ENCODE measurements around the gene PPHLN1. TPM values are rescaled to one million over a fixed set of nuclear protein-coding genes. Genes with fewer than 3 reads are reported as not detected.

PPHLN1 gene
- total and polyA plus RNA-seq, 2 donors (not counting 1 experiment from before 2014, with no cell fraction given): 47.6 to 91.4 TPM

- H4K20me1 ChIP-seq (ENCODE audit: control insufficient read depth, extremely low read depth, insufficient read depth, low read length): no peaks in the 10 kb centered on the region
- H3K27ac ChIP-seq (ENCODE audit: insufficient read depth, low read length): no peak overlapping the region
- no peaks in the 10 kb centered on the region for H3K4me1 ChIP-seq (ENCODE audit: control insufficient read depth, extremely low read depth, insufficient read depth, low read length)
- TF ChIP-seq CTCF (conservative IDR thresholded peaks at IDR 0.05 in 1 of 2, IDR thresholded peaks at IDR 0.05 in 1 of 2; ENCODE audit: low read depth in 1 of 2, low read length in 2 of 2) (no peak), EZH2 (IDR thresholded peaks at IDR 0.05; ENCODE audit: low read length, missing control alignments) (no peak)
- no peaks in the 10 kb centered on the region for H3K9me3 ChIP-seq (ENCODE audit: control insufficient read depth, insufficient read depth, low read depth, low read length)
- no peaks in the 10 kb centered on the region for H3K79me2 ChIP-seq (ENCODE audit: control insufficient read depth, insufficient read depth, low read length)
- DNase-seq (ENCODE audit: low read depth in 2 of 2): no peak
- H3K36me3 ChIP-seq (ENCODE audit: control insufficient read depth, insufficient read depth, low read length): no peaks in the 10 kb centered on the region
- H3K27me3 ChIP-seq (ENCODE audit: control insufficient read depth, insufficient read depth, low read length): no peaks in the 10 kb centered on the region
- no peak overlapping the region for H3K4me2 ChIP-seq (ENCODE audit: extremely low read depth, insufficient read depth, low read length)
- H3K4me3 ChIP-seq (replicated peaks in 1 of 4; ENCODE audit: control extremely low read depth in 1 of 4, insufficient read depth in 1 of 4, low read depth in 3 of 4, low read length in 4 of 4): no peak overlapping the region
- H2AFZ ChIP-seq (ENCODE audit: low read length): no peak overlapping the region
- H3K9ac ChIP-seq (ENCODE audit: insufficient read depth, low read length): no peak overlapping the region
These were observed 27.1 kb upstream of the PPHLN1 start for GRCh38 chr12:42298887-42299286.

GRCh38 chr12:42299392-42300308, 26.3 kb upstream of the PPHLN1 start:
- no peaks in the 10 kb centered on the region for H3K9me3 ChIP-seq (ENCODE audit: control insufficient read depth, insufficient read depth, low read depth, low read length)
- H3K36me3 ChIP-seq (ENCODE audit: control insufficient read depth, insufficient read depth, low read length): no peaks in the 10 kb centered on the region
- H3K27ac ChIP-seq (ENCODE audit: insufficient read depth, low read length): no peak overlapping the region
- no peaks in the 10 kb centered on the region for H3K4me1 ChIP-seq (ENCODE audit: control insufficient read depth, extremely low read depth, insufficient read depth, low read length)
- H3K27me3 ChIP-seq (ENCODE audit: control insufficient read depth, insufficient read depth, low read length): no peaks in the 10 kb centered on the region
- H4K20me1 ChIP-seq (ENCODE audit: control insufficient read depth, extremely low read depth, insufficient read depth, low read length): no peaks in the 10 kb centered on the region
- no peak overlapping the region for H3K9ac ChIP-seq (ENCODE audit: insufficient read depth, low read length)
- H3K79me2 ChIP-seq (ENCODE audit: control insufficient read depth, insufficient read depth, low read length): no peaks in the 10 kb centered on the region
- no peak overlapping the region for H2AFZ ChIP-seq (ENCODE audit: low read length)
- H3K4me2 ChIP-seq (ENCODE audit: extremely low read depth, insufficient read depth, low read length): no peak overlapping the region
- TF ChIP-seq EZH2 (IDR thresholded peaks at IDR 0.05; ENCODE audit: low read length, missing control alignments) (no peak), CTCF (conservative IDR thresholded peaks at IDR 0.05 in 1 of 2, IDR thresholded peaks at IDR 0.05 in 1 of 2; ENCODE audit: low read depth in 1 of 2, low read length in 2 of 2) (no peak)
- H3K4me3 ChIP-seq (replicated peaks in 1 of 4; ENCODE audit: control extremely low read depth in 1 of 4, insufficient read depth in 1 of 4, low read depth in 3 of 4, low read length in 4 of 4): no peak overlapping the region
- DNase-seq (ENCODE audit: low read depth in 2 of 2): peak; percentile 52 to 82

- no peaks in the 10 kb centered on the region for H4K20me1 ChIP-seq (ENCODE audit: control insufficient read depth, extremely low read depth, insufficient read depth, low read length)
- no peaks in the 10 kb centered on the region for H3K27me3 ChIP-seq (ENCODE audit: control insufficient read depth, insufficient read depth, low read length)
- no peaks in the 10 kb centered on the region for H3K4me1 ChIP-seq (ENCODE audit: control insufficient read depth, extremely low read depth, insufficient read depth, low read length)
- no peak overlapping the region for H3K9ac ChIP-seq (ENCODE audit: insufficient read depth, low read length)
- TF ChIP-seq EZH2 (IDR thresholded peaks at IDR 0.05; ENCODE audit: low read length, missing control alignments) (no peak), CTCF (conservative IDR thresholded peaks at IDR 0.05 in 1 of 2, IDR thresholded peaks at IDR 0.05 in 1 of 2; ENCODE audit: low read depth in 1 of 2, low read length in 2 of 2) (no peak)
- H2AFZ ChIP-seq (ENCODE audit: low read length): no peak overlapping the region
- DNase-seq (ENCODE audit: low read depth in 2 of 2): no peak
- H3K9me3 ChIP-seq (ENCODE audit: control insufficient read depth, insufficient read depth, low read depth, low read length): no peaks in the 10 kb centered on the region
- H3K27ac ChIP-seq (ENCODE audit: insufficient read depth, low read length): no peak overlapping the region
- no peaks in the 10 kb centered on the region for H3K79me2 ChIP-seq (ENCODE audit: control insufficient read depth, insufficient read depth, low read length)
- H3K4me2 ChIP-seq (ENCODE audit: extremely low read depth, insufficient read depth, low read length): no peak overlapping the region
- no peaks in the 10 kb centered on the region for H3K36me3 ChIP-seq (ENCODE audit: control insufficient read depth, insufficient read depth, low read length)
- H3K4me3 ChIP-seq (replicated peaks in 1 of 4; ENCODE audit: control extremely low read depth in 1 of 4, insufficient read depth in 1 of 4, low read depth in 3 of 4, low read length in 4 of 4): no peak overlapping the region
These were observed 19.7 kb upstream of the PPHLN1 start for GRCh38 chr12:42306297-42306696.

Measured in fibroblast of lung (primary cell).